ENCODE measurements around the gene MGAT4A. TPM values are rescaled to one million over a fixed set of nuclear protein-coding genes. Genes with fewer than 3 reads are reported as not detected.

The MGAT4A gene
- total RNA-seq, 4 donors from 2014 or later: 6.4 to 13.8 (median 11.7) TPM

GRCh38 chr2:98713332-98714015 is 17.5 kb downstream of the MGAT4A start:
- H3K4me1 ChIP-seq: peaks cover 16% of the 10 kb centered on the region
- H3K36me3 ChIP-seq: no peaks in the 10 kb centered on the region
- DNase-seq (ENCODE audit: low spot score in 2 of 2): no peak
- no peaks in the 10 kb centered on the region for H3K27me3 ChIP-seq
- H3K27ac ChIP-seq: no peak overlapping the region
- WGBS: 80% methylated on average over 4 of the region's 4 CpGs
- TF ChIP-seq, protein P1, sequence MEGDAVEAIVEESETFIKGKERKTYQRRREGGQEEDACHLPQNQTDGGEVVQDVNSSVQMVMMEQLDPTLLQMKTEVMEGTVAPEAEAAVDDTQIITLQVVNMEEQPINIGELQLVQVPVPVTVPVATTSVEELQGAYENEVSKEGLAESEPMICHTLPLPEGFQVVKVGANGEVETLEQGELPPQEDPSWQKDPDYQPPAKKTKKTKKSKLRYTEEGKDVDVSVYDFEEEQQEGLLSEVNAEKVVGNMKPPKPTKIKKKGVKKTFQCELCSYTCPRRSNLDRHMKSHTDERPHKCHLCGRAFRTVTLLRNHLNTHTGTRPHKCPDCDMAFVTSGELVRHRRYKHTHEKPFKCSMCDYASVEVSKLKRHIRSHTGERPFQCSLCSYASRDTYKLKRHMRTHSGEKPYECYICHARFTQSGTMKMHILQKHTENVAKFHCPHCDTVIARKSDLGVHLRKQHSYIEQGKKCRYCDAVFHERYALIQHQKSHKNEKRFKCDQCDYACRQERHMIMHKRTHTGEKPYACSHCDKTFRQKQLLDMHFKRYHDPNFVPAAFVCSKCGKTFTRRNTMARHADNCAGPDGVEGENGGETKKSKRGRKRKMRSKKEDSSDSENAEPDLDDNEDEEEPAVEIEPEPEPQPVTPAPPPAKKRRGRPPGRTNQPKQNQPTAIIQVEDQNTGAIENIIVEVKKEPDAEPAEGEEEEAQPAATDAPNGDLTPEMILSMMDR (IDR thresholded peaks at IDR 0.05): no peak
- no peak for TF ChIP-seq POLR2A (IDR thresholded peaks at IDR 0.05)
- TF ChIP-seq POLR2AphosphoS5 (IDR thresholded peaks at IDR 0.05): no peak
- TF ChIP-seq EP300 (IDR thresholded peaks at IDR 0.05): no peak
- H3K4me3 ChIP-seq: no peak overlapping the region
- H3K9me3 ChIP-seq: no peaks in the 10 kb centered on the region

DNA sequence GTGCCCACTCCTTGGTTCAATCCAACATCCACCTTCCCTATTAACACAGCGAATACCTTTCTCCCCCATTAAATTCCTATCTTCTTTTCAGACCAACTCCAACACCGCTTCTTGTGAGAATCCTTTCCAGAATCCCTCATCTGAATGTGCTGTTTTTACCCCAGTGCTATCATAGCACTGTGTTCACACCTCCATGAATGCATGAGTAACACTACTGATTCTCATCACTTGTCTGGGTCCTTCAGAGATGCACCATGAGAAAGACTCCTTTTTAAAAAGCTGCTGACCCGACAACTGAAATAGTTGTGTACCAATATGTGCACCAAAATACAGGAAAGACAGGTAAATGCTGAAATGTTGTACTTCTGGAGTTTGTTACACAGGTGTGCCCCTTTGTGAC is 18.8 kb downstream of the MGAT4A start:
- no peak overlapping the region for H3K4me3 ChIP-seq
- peaks cover 11% of the 10 kb centered on the region for H3K4me1 ChIP-seq
- H3K27ac ChIP-seq: no peak overlapping the region
- H3K36me3 ChIP-seq: no peaks in the 10 kb centered on the region
- H3K27me3 ChIP-seq: no peaks in the 10 kb centered on the region
- H3K9me3 ChIP-seq: no peaks in the 10 kb centered on the region
- DNase-seq (ENCODE audit: low spot score in 2 of 2): no peak
- WGBS: 95% methylated on average over 3 of the region's 3 CpGs
- TF ChIP-seq EP300 (IDR thresholded peaks at IDR 0.05): no peak
- TF ChIP-seq, protein P1 (IDR thresholded peaks at IDR 0.05): no peak
- no peak for TF ChIP-seq POLR2AphosphoS5 (IDR thresholded peaks at IDR 0.05)

GRCh38 chr2:98711506-98711905 is 19.4 kb downstream of the MGAT4A start:
- Histone ChIP-seq H3K36me3 (no peaks in the 10 kb centered on the region), H3K4me3 (no peak overlapping the region), H3K27me3 (no peaks in the 10 kb centered on the region), H3K4me1 (peaks cover 11% of the 10 kb centered on the region), H3K9me3 (no peaks in the 10 kb centered on the region), H3K27ac (no peak overlapping the region)
- DNase-seq (ENCODE audit: low spot score in 2 of 2): no peak
- 83% methylated on average over 3 of the region's 3 CpGs for WGBS
- TF ChIP-seq EP300 (IDR thresholded peaks at IDR 0.05) (no peak), POLR2A (IDR thresholded peaks at IDR 0.05) (no peak), POLR2AphosphoS5 (IDR thresholded peaks at IDR 0.05) (no peak)
- TF ChIP-seq, protein P1 (IDR thresholded peaks at IDR 0.05): no peak

GRCh38 chr2:98710734-98711133 is 20.2 kb downstream of the MGAT4A start:
- Histone ChIP-seq H3K27ac (no peak overlapping the region), H3K4me1 (peaks cover 11% of the 10 kb centered on the region), H3K4me3 (no peak overlapping the region), H3K27me3 (no peaks in the 10 kb centered on the region), H3K9me3 (no peaks in the 10 kb centered on the region), H3K36me3 (no peaks in the 10 kb centered on the region)
- WGBS: 87% methylated on average over 4 of the region's 4 CpGs
- DNase-seq (ENCODE audit: low spot score in 2 of 2): no peak
- TF ChIP-seq, protein P1 (IDR thresholded peaks at IDR 0.05): no peak
- no peak for TF ChIP-seq POLR2A (IDR thresholded peaks at IDR 0.05)
- no peak for TF ChIP-seq POLR2AphosphoS5 (IDR thresholded peaks at IDR 0.05)

- no peaks in the 10 kb centered on the region for H3K36me3 ChIP-seq
- peaks cover 11% of the 10 kb centered on the region for H3K4me1 ChIP-seq
- no peak overlapping the region for H3K27ac ChIP-seq
- no peaks in the 10 kb centered on the region for H3K27me3 ChIP-seq
- H3K9me3 ChIP-seq: no peaks in the 10 kb centered on the region
- TF ChIP-seq EP300 (IDR thresholded peaks at IDR 0.05): no peak
- no peak for TF ChIP-seq POLR2A (IDR thresholded peaks at IDR 0.05)
- no peak for TF ChIP-seq POLR2AphosphoS5 (IDR thresholded peaks at IDR 0.05)
- TF ChIP-seq, protein P1 (IDR thresholded peaks at IDR 0.05): no peak
- no peak for DNase-seq (ENCODE audit: low spot score in 2 of 2)
- H3K4me3 ChIP-seq: no peak overlapping the region
These were observed 21.4 kb downstream of the MGAT4A start for GRCh38 chr2:98709535-98709934.

Measured in suprapubic skin (tissue), 4 donors.